GM23338 (cell line): ENCODE data around the gene TUBGCP2.

Experiments used
- CREB1 ChIP-seq: fragments of 250-450 bp; sonication (Bioruptor Pico); IDR thresholded peaks from 2 replicates; pipeline ENCODE4 v1.5.0; 2020; ENCODE audit warnings: low read depth, mild to moderate bottlenecking, moderate library complexity
- CTCF ChIP-seq, 2 experiments: fragments of 200-600 bp in 1 of 2; sonication (generic) in 1 of 2; conservative IDR thresholded peaks; 2 replicates each; pipeline versions ENCODE4 v1.5.1 to v1.6.1; 2016 to 2017; ENCODE audit warnings: antibody characterized with exemption in 2 of 2, low read depth in 2 of 2, mild to moderate bottlenecking in 2 of 2, moderate library complexity in 1 of 2
- EZH2 ChIP-seq: fragments of 200-600 bp; sonication (generic); IDR thresholded peaks from one replicate; pipeline ENCODE4 v1.8.0; 2017; ENCODE audit warnings: antibody characterized with exemption, mild to moderate bottlenecking, low read depth; ENCODE audit not compliant: unreplicated experiment
- EZH2phosphoT487 ChIP-seq: fragments of 200-600 bp; sonication (generic); IDR thresholded peaks from one replicate; pipeline ENCODE4 v1.8.1; 2018; ENCODE audit warnings: antibody characterized with exemption; ENCODE audit not compliant: unreplicated experiment
- JUNB ChIP-seq: IDR thresholded peaks from one replicate; pipeline ENCODE4 v1.6.1; 2016; ENCODE audit warnings: antibody characterized with exemption; ENCODE audit not compliant: unreplicated experiment
- NANOG ChIP-seq: IDR thresholded peaks from 2 replicates; pipeline ENCODE4 v1.6.1; 2016; ENCODE audit warnings: antibody characterized with exemption, borderline replicate concordance
- POLR2AphosphoS5 ChIP-seq: IDR thresholded peaks from 2 replicates; pipeline ENCODE4 v1.6.1; 2016; ENCODE audit warnings: antibody characterized with exemption, low read depth
- STAT1 ChIP-seq: IDR thresholded peaks from one replicate; pipeline ENCODE4 v1.6.1; 2016; ENCODE audit warnings: antibody characterized with exemption; ENCODE audit not compliant: unreplicated experiment
- ZNF114 ChIP-seq: fragments of 250-450 bp; sonication (Bioruptor Pico); IDR thresholded peaks from 2 replicates; pipeline ENCODE4 v1.5.0; 2020; ENCODE audit warnings: mild to moderate bottlenecking, moderate library complexity
- ZNF331 ChIP-seq: fragments of 250-450 bp; sonication (Bioruptor Pico); IDR thresholded peaks from 2 replicates; pipeline ENCODE4 v1.5.0; 2020; ENCODE audit warnings: low read depth, mild to moderate bottlenecking, moderate library complexity
- TF ChIP-seq, protein P1 (sequence below): IDR thresholded peaks from one replicate; pipeline ENCODE4 v1.6.1; 2018; ENCODE audit warnings: antibody characterized with exemption; ENCODE audit not compliant: unreplicated experiment
- TF ChIP-seq, protein P2 (sequence below): IDR thresholded peaks from 2 replicates; pipeline ENCODE4 v1.6.1; 2016; ENCODE audit warnings: antibody characterized with exemption
- TF ChIP-seq, protein P3 (sequence below): fragments of 250-450 bp; sonication (Bioruptor Pico); IDR thresholded peaks from 2 replicates; pipeline ENCODE4 v1.5.0; 2020; ENCODE audit warnings: mild to moderate bottlenecking, moderate library complexity

GRCh38 chr10:133252223-133252552 is 56.5 kb downstream of the TUBGCP2 start:
- TF ChIP-seq CTCF (conservative IDR thresholded peaks at IDR 0.05; ENCODE audit: low read depth in 2 of 2) (no peak), EZH2 (no peak), POLR2AphosphoS5 (no peak), ZNF331 (CRISPR knock-in tag) (no peak), EZH2phosphoT487 (no peak), ZNF114 (CRISPR knock-in tag) (no peak), CREB1 (CRISPR knock-in tag) (no peak), NANOG (no peak), STAT1 (no peak), JUNB (no peak)
- TF ChIP-seq, protein P1, sequence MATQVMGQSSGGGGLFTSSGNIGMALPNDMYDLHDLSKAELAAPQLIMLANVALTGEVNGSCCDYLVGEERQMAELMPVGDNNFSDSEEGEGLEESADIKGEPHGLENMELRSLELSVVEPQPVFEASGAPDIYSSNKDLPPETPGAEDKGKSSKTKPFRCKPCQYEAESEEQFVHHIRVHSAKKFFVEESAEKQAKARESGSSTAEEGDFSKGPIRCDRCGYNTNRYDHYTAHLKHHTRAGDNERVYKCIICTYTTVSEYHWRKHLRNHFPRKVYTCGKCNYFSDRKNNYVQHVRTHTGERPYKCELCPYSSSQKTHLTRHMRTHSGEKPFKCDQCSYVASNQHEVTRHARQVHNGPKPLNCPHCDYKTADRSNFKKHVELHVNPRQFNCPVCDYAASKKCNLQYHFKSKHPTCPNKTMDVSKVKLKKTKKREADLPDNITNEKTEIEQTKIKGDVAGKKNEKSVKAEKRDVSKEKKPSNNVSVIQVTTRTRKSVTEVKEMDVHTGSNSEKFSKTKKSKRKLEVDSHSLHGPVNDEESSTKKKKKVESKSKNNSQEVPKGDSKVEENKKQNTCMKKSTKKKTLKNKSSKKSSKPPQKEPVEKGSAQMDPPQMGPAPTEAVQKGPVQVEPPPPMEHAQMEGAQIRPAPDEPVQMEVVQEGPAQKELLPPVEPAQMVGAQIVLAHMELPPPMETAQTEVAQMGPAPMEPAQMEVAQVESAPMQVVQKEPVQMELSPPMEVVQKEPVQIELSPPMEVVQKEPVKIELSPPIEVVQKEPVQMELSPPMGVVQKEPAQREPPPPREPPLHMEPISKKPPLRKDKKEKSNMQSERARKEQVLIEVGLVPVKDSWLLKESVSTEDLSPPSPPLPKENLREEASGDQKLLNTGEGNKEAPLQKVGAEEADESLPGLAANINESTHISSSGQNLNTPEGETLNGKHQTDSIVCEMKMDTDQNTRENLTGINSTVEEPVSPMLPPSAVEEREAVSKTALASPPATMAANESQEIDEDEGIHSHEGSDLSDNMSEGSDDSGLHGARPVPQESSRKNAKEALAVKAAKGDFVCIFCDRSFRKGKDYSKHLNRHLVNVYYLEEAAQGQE = no peak
- TF ChIP-seq, protein P2, sequence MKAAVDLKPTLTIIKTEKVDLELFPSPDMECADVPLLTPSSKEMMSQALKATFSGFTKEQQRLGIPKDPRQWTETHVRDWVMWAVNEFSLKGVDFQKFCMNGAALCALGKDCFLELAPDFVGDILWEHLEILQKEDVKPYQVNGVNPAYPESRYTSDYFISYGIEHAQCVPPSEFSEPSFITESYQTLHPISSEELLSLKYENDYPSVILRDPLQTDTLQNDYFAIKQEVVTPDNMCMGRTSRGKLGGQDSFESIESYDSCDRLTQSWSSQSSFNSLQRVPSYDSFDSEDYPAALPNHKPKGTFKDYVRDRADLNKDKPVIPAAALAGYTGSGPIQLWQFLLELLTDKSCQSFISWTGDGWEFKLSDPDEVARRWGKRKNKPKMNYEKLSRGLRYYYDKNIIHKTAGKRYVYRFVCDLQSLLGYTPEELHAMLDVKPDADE = no peak
- TF ChIP-seq, protein P3, sequence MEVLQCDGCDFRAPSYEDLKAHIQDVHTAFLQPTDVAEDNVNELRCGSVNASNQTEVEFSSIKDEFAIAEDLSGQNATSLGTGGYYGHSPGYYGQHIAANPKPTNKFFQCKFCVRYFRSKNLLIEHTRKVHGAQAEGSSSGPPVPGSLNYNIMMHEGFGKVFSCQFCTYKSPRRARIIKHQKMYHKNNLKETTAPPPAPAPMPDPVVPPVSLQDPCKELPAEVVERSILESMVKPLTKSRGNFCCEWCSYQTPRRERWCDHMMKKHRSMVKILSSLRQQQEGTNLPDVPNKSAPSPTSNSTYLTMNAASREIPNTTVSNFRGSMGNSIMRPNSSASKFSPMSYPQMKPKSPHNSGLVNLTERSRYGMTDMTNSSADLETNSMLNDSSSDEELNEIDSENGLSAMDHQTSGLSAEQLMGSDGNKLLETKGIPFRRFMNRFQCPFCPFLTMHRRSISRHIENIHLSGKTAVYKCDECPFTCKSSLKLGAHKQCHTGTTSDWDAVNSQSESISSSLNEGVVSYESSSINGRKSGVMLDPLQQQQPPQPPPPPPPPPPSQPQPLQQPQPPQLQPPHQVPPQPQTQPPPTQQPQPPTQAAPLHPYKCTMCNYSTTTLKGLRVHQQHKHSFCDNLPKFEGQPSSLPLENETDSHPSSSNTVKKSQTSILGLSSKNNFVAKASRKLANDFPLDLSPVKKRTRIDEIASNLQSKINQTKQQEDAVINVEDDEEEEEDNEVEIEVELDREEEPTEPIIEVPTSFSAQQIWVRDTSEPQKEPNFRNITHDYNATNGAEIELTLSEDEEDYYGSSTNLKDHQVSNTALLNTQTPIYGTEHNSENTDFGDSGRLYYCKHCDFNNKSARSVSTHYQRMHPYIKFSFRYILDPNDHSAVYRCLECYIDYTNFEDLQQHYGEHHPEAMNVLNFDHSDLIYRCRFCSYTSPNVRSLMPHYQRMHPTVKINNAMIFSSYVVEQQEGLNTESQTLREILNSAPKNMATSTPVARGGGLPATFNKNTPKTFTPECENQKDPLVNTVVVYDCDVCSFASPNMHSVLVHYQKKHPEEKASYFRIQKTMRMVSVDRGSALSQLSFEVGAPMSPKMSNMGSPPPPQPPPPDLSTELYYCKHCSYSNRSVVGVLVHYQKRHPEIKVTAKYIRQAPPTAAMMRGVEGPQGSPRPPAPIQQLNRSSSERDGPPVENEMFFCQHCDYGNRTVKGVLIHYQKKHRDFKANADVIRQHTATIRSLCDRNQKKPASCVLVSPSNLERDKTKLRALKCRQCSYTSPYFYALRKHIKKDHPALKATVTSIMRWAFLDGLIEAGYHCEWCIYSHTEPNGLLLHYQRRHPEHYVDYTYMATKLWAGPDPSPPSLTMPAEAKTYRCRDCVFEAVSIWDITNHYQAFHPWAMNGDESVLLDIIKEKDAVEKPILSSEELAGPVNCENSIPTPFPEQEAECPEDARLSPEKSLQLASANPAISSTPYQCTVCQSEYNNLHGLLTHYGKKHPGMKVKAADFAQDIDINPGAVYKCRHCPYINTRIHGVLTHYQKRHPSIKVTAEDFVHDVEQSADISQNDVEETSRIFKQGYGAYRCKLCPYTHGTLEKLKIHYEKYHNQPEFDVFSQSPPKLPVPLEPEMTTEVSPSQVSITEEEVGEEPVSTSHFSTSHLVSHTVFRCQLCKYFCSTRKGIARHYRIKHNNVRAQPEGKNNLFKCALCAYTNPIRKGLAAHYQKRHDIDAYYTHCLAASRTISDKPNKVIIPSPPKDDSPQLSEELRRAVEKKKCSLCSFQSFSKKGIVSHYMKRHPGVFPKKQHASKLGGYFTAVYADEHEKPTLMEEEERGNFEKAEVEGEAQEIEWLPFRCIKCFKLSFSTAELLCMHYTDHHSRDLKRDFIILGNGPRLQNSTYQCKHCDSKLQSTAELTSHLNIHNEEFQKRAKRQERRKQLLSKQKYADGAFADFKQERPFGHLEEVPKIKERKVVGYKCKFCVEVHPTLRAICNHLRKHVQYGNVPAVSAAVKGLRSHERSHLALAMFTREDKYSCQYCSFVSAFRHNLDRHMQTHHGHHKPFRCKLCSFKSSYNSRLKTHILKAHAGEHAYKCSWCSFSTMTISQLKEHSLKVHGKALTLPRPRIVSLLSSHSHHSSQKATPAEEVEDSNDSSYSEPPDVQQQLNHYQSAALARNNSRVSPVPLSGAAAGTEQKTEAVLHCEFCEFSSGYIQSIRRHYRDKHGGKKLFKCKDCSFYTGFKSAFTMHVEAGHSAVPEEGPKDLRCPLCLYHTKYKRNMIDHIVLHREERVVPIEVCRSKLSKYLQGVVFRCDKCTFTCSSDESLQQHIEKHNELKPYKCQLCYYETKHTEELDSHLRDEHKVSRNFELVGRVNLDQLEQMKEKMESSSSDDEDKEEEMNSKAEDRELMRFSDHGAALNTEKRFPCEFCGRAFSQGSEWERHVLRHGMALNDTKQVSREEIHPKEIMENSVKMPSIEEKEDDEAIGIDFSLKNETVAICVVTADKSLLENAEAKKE = no peak
